Measurements from ENCODE around the gene NAV2.

The NAV2 gene

DNA sequence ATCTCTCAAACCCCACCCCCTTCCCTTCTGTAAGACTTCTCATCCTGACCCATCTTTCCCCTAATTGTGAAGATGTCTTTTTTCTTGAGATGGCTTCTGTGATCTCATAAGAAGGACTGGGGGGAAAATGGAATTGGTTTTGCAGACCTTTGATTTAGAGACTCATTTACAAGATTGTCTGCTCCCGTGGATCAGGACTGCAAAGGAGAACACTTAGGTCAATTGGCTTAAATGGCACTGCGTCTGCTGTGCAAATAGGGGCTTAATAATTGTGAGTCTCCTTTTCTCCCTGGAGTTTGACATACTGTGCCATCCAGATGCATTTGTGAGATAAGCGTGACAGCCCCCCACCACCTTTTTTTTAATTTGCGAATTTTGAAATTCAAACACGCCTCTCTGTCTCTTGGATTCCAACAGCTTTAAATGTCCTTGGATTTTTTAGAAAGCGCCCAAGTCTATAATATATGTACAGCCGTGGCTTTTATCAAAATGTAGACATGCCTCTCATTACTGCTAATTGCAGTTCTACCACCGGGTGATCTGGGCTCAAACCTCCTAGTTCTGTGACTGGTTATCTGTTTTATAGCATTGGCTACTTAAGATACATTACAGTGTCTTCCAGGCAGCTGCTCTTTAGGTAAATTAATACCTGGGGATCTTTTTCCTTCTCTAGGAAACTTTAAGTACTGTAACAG lies 297.7 kb downstream of the NAV2 start:
- no peak for DNase-seq

DNA sequence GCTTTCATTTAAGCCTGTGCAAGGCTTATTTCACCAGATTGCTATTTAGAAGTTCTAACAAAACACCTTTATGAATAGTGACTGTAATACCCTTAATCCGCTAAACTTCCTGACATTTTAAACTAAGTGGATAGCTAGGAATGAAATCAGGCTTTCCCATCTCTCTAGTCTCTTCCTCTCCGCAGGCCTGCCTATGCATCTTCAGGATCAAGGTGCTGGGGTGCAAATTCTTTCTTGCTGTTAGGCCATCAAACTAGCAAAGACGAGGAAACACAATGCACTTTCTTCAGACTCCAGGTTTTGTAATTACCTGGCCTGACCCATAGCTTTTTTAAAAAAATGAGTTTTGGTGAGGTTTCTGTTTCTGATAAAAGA lies 298.2 kb downstream of the NAV2 start:
- DNase-seq, result no peak

DNA sequence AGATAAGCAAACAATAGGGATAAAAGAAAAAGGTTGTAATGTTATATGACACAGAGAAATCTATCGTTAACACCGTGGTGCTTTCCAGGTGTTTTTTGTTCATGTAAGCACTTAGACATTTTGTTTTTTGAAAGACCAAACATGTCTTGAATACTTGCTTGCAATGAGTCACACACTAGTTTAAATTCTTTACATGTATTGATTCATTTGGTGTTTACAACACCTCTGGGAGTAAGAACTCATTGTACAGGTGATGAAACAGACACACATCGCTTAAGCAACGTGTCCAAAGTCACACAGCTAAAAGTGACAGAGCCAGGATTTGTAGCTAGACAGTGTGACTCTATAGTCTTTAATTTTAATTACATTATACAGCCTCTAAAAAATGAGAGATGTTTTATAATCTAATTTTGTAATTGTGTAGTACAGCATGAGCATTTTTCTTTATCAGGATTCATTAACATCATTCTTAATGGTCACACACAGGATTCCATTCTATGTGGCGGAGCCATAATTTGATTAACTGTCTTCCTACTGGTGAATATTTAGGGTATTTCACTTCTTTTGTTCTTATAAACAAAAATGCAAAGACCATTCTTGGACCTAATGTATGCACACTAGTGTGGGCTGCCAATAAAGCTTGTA lies 298.8 kb downstream of the NAV2 start:
- DNase-seq, result no peak

DNA sequence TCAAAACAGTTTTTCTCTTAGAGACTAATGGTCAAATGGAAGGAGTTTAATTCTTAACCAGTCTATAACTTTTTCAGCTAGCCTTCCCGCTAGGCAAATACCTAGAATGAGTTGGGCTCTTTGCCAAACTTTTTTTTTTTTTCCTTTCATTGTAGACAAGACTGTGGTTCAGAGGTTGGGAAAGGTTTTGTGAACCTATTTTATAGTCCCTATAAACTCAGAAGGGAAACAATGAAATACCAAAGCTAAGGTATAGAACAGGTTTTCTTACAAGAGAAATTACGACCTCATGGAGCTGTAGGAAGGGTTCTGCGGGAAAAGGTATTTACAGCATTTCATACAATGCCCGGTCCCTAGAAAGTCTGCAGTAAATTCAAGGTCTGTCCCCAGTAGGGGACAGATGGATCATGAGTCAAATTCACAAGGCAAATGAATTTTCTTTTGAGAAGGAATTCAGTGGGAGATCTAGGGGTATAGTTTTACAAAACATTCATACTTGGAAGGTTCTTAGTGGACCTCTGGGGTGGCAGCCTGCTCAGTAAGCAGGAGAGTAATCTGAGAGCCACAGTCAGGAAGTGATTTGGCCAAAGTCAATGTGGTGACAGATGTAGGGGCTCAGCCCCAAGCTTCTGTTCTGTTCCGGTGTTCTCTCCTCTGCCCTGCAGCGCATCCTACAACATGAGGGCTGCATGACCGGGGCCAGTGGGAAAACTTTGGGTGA lies 300.9 kb downstream of the NAV2 start:
- no peak for DNase-seq

DNA sequence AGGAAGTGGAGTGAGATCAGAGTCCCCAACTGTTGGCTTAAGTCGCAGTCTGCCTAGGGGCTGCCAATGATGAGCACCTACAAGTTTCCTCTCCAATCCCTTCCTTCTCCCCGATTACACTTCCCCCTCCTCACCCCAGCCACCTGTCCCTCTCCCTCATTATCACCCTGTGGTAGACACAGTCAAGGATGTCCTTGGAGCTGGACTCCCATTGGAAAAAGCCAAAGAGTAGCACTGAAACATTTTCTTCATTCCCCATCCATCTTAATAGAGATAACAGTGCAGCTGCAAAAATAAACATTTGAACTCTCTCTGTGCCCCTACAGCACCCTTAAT lies 301.4 kb downstream of the NAV2 start:
- DNase-seq, result no peak

DNA sequence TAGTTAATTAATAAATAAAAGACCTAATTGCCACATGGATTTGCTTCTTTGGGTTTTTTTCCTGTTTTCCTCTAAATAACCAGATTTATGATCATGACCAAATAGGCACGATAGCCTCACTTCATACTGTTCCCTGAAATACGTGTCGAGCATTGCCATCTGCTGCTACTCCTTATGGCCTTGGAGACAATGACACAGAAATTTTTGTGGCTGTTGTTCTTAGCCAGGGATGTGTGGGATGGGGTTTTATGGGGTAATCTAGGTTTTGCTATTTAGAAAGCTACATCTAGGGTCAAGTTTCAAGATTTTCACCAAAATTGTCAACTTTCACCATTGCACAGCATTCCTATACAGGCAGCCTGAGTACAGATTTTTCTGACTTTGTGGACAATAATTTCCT lies 302.5 kb downstream of the NAV2 start:
- DNase-seq, result no peak

DNA sequence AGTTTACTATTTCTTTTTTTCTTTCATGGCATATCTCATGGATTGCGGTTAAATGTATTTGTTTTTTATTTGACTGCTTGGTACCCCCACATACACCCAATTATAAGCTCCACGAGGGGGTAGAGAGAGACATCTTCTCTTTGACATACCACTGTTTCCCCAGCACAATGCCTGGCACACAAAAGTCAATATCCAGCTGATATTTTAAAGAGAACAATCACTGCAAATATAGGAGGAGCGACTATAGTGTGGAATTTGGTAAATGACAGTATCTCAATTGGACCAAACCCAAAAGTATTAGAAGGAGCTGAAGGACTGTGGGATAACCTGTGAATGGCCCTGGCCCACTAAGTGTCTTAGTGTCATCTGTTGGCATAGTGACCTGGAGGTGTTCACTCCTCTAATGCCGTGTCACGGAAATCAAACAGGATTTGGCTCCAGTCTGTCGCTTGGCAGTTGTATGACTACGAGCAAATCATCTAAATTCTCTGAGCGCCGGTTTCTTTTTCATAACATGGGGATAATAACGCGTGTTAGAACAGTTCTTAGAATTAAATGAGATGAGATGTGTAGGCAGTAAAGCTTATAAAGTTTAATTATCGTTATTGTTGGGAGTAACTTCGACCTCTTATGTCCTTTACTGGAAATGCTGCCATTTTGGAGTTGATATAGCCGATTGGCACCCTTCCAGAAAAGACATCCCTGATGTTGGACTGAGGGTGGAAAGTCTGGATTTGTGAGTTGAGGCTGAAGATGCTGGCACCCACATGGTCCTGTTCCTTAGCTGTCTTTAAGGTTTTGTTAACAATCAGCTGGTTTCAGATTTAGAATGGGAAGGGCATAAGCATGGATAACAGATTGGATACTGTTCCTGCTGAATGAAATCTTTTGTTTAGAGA lies 303.1 kb downstream of the NAV2 start:
- DNase-seq, result no peak

DNA sequence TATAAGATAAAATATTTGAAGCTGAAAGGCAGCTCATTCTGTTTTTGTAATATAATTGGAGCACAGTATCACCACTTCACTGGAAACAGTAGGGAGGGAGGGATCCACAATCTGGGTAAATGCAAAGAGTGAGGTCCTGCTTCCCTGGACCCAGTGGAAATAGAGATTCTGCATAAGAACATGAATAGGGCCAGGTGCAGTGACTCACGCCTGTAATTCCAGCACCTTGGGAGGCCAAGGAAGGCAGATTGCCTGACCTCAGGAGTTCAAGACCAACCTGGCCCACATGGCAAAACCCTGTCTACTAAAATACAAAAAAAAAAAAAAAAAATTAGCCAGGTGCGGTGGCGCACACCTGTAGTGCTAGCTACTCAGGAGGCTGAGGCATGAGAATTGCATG lies 303.9 kb downstream of the NAV2 start:
- DNase-seq, result no peak

DNA sequence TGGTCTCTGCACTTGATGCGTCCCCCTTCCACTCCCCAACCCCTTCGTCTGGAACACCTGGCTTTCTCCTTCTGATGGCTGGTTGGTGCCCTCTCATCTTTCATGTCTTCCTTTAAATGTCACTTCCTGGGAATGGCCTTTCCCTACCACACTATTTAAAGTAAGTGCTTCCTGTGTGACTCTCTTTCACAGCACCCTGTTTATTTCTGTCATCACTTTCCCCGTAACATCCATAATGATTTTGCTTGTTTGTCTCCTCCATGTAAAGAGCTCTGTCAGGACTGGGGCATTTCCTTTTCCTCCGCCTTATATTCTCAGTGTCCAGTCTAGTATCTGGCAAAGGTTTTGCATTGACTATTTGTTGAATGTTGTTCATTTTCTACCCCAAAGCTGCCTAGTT lies 304.7 kb downstream of the NAV2 start:
- no peak for DNase-seq

DNA sequence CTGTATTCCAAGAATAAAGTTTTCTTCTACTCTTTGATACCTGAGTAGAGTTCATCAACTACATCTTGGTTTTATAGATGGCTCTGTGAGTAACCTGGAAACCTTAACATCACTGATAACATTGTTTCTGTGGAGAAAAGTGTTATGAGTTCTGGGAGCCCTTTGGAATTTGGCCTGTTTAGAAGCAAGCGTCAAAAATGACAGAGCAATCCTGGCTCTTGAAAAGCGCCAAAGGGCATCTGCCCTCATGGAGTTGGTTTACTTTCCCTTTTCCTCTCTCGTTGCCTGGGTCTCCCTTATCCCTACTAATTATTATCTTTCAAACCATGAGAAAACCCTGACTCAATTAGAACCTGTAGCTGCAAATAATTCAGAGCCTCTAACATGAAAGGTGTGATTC lies 307.6 kb downstream of the NAV2 start:
- DNase-seq, result no peak

DNA sequence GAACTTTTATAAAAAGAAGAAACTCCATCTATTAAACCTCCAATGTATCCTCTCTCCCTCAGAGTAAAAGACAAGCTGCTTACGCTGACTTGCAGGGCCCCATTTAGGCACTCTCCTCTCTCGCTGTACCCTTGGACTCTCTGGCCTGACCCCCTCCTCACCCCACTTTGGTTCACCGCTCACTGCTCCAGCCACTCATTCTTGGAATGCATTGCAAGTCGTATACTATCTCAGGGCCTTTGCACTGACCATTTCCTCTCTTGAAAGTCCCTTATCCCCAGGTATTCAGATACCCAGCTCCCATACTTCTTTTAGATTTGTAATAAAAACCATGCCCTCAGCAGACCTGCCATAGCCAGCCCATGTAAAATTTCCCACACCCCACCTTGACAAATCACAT lies 308.1 kb downstream of the NAV2 start:
- DNase-seq, result no peak

DNA sequence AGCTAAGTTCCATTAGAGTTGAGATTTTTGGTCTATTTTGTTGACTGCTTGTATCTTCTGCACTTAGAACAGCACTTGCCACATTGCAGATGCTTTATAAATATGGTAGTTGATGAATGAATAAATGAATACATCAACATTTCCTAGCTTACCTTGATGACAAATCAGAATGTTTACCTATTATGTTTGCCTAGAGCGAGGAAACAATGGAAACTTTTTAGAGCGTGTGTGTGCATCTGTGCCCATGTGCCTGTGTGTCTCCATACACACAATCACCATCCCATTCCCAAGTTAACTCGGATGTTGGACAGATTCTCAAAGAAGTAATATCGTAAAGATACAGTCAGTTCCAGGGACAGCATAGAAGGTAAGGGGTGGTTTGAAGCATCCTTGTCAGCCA lies 308.6 kb downstream of the NAV2 start:
- DNase-seq, result no peak

DNA sequence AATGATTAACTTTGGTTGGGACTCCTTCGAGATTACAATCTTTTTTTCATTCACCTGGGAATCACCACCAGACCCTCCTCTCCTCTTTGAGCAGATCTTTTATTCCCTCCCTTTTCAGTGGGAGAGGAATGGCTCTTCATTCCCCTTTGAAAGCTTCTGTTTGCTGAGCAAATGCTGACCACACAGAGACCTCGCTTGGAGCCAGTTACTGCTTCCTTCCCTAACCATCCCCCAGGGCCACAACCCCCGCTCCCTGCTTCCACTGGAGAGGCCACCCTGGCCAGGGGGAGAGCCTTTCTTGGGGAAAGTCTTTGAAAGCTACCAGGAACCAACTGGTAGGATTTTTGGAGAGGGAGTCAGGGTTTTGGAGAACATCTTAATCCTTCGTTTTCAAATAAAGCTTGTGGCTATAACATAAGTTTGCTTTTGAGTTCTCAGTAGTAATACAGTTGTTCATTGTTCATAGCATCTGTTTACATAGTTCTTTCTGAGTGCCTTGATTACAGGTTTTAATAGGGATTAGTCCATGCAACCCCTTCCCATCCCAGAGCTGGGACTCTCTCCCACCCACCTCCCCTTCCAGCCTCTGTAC lies 309.2 kb downstream of the NAV2 start:
- DNase-seq, result no peak

DNA sequence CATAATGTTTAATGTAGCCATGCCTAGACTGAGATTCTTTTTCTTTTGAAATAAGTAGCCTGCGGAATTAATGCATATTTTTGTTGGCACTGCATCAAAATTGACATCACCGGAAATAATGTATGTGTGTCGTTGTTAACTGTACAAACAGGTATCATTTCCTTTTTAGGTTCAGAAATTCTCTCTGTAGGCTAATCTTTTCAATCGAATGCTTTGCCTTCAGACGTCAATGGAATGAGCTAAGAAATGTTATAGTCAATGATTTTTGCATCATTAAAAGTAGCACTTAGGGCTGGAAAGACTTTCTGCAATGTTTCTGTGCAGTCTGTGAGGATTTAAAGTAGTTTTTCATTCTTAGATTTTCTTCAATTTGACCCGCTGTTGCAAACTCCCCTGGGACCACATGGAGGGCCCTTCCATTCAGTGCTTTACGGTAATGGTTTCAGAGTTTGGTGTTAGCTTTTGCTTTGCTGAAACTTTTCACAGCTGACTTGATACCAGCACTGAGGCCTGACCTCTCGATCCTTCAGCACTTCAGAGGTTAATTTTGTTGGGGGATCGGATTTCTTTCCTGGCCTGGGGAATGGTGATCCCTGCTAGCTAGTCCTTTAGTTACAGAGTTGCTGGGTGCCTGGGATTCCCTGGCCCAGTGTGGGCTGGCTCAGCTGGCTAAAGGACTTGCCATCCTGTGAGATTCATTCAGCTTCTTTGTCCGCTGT lies 309.9 kb downstream of the NAV2 start:
- no peak for DNase-seq

DNA sequence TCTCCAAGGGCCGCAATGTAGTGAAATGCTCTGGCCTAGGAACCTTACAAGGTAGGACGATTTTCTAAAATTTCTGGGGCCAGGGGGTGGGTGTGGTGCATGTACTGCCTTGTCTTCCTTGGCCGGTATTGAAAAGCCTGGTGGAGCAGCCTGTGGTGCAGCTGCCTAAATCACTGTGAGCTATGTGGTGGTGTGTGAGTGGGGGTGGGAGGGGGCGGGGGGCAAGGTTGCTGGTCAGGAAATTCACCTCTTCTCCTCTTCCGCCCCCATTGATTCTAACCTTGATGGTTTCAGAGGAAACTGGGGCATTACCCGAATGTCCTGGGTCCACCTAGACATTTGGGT lies 310.4 kb downstream of the NAV2 start:
- DNase-seq, result no peak

DNA sequence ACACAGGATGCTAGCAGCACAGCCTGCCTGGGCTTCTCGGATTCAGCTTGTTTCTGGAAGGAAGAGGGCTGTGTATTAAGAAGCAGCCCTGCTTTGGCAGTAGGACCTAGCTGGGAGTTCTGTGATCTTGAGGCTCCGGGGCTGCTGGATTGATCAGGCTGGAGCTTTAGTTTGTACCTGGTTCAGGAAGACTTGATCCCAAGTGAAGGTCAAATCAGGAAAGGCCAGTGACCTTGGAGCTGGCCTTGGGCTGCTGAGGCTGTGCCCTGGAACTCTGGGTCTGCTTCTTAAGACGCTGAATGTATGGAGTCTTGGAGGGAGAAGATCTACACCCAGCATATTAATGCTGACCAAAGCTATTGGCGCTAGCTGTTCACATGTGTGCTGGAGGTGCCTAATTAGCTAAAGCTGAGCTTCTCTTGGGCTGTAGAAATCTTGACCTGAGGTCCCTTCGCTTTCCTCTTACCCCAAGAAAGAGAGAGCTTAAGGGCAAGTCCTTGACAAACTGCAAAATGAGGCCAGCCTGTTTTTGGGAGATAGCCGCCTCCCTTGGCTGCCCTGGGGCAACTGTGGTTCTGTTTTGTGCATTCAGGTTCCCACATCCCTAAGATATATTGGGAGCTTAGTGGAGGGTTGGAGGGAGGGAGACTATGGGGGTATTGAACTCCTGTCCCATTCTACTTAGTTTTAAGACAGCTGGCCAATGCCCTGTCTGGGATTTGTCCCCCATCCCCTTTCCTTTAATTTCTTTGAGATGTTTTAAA lies 311.7 kb downstream of the NAV2 start:
- no peak for DNase-seq

DNA sequence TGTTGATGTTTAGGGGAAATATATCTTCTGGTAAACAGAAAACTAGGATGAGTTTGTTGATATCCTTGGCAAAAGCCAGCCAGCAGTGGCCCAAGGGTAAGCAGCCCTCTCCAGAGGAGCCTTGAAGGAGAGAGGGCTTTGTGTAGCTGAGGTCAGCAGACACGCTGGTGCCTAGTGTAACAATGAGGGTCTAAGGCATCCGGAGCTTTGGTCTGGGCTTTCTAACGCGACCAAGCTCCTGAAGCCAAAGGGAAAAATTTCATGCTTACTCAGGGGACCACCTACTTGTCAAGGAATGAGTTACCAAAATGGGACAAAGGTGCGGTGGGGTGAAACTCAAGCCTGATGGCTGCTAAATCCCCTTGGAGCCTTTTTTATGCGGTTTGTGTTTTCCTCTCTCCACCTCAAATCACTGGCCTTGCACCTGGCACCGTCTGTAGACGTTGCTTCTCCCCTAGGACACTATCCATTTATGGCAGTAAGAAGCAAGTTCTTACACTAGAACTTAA lies 312.7 kb downstream of the NAV2 start:
- no peak for DNase-seq

DNA sequence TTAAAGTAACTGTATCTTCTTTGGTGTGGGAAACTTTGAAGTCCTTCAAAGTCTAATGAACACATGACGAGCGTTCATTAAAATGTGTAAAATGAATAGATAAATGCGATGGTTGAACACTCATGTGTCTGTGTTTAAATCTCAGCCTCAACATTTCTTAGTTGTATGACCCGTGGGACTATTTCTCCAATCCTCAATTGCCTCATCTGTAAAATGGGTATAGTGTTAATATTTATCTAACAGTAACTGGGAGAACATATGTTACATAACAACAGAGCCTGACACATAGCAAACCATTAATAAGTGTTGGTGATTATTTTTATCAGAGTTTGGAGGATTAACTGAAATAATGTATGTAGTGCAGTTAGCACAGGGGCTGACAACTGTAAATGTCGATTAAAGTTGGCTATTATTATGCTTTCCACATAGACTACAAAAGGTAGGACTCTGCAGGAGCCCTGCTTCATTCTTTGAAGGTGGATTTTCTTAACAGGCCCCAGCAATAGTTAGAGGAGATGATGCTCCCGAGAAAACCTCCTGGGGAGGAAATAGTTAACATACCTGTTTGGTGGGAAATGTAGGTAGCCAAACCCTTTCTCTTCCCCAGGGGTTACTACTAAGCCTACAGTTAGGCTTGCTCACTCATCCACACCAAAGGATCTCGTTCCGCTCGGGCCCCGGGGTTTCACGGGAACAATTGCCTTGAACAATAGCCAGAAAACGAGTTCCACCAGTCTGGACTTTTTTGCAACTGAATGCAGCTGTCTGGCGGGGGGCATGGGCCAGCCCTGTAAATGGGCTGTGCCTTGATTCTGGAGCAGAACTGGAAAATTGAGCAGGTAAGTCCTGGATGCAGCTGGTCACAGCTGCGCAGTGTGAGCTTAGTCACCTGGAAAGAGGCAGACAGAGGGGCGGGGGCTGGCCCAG lies 314.3 kb downstream of the NAV2 start:
- no peak for DNase-seq

DNA sequence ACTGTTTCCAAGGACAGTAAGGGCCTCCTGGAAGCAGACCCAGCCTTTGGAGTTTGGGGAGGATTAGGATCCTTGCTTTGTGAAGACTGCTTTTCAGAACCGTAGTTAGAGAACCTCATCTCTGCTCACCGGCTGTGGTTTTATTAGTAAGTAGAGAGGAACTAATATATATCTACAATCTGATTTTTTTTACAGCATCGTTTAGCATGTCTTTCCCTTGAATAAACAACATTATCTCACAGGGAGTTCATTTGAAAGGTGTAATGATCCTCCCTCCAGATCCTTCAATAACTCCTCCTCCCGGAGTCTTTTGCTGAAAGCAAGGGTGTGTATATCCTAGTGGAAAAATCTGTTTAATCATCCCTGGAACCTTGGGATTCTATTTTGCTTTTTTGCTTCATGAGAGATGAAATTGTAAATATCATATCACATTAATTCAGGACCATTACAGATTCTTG lies 314.9 kb downstream of the NAV2 start:
- DNase-seq, result no peak

DNA sequence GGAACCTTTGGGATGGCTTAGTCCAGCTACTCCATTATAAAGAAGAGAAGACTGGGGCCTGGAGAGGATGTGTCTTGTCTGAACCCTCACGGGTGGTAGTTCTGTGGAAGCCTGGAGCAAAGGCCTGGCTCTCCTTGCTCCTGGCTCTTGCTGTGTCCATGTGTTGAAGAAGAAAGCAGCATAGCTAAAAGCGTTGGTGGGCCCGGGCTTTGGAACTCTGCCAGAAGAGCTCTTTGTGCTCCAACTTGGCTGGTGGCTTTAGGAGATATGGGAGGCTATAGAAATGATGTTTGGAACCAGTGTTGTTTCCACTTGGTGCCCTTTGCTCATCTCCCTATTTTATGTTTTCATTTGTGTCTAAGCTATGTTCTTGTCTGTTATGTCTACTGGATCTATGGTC lies 316.6 kb downstream of the NAV2 start:
- DNase-seq, result no peak
